Measurements from ENCODE around the gene WRNIP1.

The WRNIP1 gene

DNA sequence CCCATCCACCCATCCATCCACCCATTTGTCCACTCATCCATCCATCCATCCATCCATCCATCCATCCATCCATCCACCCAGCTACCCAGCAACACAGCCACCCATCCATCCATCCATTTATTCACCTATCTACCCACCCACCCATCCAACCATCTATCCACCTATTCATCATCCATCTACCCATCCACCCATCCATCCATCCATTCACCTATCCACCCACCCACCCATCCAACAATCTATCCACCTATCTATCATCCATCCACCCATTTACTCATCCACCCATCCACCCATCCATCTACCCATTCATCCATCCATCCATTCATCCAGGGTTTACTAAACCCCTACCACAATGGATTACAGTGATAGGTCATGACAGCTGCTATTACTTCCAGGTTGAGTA lies 69.1 kb downstream of the WRNIP1 start:
- ATAC-seq: no peak
- no peak for TF ChIP-seq ZFP3 (CRISPR knock-in tag; IDR thresholded peaks at IDR 0.05)
- no peak for TF ChIP-seq TCF4 (CRISPR knock-in tag; IDR thresholded peaks at IDR 0.05; ENCODE audit: borderline replicate concordance)
- no peak for TF ChIP-seq CSRNP3 (CRISPR knock-in tag; IDR thresholded peaks at IDR 0.05)
- no peak for TF ChIP-seq TSHZ2 (CRISPR knock-in tag; IDR thresholded peaks at IDR 0.05)
- no peak for TF ChIP-seq ZC3H10 (CRISPR knock-in tag; IDR thresholded peaks at IDR 0.05)
- TF ChIP-seq ZFP30 (CRISPR knock-in tag; IDR thresholded peaks at IDR 0.05): no peak
- no peak for TF ChIP-seq ZNF565 (CRISPR knock-in tag; conservative IDR thresholded peaks at IDR 0.05; ENCODE audit: low read depth)
- TF ChIP-seq, protein P1, sequence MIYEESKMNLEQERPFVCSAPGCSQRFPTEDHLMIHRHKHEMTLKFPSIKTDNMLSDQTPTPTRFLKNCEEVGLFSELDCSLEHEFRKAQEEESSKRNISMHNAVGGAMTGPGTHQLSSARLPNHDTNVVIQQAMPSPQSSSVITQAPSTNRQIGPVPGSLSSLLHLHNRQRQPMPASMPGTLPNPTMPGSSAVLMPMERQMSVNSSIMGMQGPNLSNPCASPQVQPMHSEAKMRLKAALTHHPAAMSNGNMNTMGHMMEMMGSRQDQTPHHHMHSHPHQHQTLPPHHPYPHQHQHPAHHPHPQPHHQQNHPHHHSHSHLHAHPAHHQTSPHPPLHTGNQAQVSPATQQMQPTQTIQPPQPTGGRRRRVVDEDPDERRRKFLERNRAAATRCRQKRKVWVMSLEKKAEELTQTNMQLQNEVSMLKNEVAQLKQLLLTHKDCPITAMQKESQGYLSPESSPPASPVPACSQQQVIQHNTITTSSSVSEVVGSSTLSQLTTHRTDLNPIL (CRISPR knock-in tag; IDR thresholded peaks at IDR 0.05; ENCODE audit: low read depth): no peak
